ENCODE measurements around the gene MBP.
A peak's percentile ranks its signal among the peaks of the same experiment; 100 is the strongest.

Gene MBP

DNA sequence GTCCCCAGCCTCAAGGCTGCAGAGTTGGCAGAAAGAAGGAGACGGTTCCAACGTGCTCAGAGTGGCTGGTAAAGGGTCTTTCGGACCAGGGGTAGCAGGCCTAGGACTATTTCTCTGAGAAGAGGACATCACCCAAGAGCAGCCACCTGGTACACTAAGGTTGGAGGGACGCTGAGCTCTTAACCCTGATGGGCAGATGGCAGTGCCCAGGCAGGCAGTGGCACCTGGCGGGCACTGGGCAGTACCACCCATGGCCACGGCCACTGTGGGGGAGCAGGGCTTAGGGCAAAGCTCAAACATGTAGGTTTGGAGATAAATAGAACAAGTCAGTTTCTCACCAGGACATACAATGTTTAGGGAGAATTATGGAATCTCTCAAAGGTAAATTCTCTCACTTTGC lies 53.5 kb downstream of the MBP start:
- FAIRE-seq = no peak

DNA sequence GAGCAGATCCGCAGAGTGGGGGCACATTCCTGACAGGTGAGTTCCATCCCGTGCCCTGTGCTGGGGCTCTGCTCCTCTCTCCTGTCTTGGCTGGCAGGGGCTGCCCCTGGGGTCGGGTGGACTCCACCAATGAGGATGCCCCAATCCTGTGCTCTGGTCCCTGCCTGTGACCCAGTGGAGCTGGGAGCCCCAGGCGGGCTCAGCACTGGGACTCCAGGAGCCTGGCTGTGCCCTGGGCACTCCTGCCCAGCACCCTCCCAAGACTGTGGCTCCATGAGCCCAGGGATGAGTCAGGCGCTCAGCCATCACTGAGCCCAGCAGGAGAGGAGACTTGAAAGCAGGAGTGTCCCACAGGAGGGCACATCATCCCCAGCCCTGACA lies 53.9 kb downstream of the MBP start:
- FAIRE-seq = no peak

DNA sequence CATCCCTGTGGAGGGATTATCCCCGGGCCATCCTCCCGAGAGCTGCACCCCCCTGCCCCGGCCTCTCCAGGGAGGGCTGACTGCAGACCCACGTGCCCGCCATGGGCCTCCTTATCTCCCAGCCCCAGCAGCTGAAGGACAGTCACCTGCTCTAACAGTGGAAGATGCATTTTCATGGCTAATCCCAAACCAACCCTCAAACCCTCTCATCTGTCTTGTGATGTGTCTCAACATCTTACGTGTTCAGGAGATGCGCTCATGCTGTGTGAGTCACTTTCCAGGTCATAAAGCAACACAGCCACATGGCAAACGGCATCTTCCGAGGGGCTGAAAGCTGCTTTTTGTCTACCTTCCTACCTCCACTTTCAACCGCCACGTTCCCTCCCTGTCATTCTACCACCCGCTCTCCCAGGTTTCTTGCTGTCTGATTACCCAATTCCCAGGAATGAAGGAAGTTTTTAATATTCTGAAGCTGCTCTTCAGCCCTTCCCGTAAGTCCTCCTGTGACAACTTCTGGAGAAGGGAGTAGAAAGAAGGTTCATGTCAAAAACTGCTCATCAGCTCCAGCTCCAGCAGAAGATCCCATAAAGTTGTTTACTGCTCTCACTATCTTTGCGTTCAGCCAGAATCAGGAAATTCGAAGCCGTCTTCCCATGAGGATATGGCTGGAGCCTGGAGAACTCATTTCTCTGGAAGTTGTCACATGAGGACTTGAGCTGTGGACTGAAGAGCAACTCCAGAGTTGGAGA lies 54.5 kb downstream of the MBP start:
- no peak for FAIRE-seq

DNA sequence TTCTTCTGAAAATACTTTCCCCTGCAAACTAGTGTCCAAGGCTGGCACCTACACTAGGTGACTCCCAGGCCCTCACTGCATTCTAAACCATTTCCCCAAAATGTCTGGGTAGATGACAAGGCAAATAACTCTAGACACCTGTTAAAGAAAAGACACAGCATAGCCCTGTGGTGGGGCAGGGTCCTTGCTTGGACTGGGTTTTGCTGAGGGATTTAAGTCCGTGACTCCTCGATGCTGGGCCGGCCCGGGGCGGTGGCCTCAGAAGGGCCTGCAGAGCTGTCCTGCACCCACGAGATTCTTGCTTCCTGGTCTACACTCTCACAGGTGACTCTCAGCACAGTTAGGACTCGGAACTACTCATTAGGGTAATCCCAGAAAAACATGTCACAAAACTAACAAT lies 55.2 kb downstream of the MBP start:
- FAIRE-seq = no peak

DNA sequence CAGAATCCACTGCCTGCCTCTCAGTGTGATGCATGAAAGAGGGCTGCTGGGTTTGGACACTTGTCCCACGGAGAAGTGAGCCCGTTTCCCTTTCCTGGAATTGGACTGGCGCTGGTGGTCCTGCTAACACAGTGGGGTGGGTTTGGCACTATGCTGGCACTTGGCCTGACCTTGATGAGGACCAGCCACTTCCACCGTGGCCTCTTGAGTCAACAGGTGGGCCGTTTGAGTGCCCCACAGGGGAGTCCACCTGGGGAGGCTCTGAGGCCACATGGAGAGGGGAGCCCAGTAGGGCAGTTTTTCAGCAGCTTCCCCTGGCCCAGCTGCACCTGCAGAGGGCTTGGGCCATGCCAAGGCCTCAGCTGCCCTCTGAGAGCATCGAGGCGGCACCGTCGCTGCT lies 56.5 kb downstream of the MBP start:
- FAIRE-seq = no peak

DNA sequence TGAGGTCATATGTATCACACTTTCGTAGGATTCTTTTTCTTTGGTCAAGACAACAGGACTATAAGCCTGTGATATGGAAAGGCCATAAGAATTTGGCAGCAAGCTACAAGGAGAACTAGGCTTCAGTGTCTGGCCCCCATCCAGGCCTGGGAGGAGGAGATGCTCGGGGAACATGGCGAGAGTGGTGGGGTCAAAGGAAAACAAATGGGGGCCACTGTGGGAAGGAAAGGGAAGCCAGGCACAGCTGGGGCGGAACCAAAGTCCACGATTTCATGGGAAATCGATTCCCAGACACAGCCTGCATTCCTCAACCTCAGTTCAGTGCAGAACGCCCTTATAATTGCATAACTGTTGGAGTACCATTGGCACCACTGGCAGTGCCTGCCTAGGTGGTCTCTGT lies 58.2 kb downstream of the MBP start:
- no peak for FAIRE-seq

DNA sequence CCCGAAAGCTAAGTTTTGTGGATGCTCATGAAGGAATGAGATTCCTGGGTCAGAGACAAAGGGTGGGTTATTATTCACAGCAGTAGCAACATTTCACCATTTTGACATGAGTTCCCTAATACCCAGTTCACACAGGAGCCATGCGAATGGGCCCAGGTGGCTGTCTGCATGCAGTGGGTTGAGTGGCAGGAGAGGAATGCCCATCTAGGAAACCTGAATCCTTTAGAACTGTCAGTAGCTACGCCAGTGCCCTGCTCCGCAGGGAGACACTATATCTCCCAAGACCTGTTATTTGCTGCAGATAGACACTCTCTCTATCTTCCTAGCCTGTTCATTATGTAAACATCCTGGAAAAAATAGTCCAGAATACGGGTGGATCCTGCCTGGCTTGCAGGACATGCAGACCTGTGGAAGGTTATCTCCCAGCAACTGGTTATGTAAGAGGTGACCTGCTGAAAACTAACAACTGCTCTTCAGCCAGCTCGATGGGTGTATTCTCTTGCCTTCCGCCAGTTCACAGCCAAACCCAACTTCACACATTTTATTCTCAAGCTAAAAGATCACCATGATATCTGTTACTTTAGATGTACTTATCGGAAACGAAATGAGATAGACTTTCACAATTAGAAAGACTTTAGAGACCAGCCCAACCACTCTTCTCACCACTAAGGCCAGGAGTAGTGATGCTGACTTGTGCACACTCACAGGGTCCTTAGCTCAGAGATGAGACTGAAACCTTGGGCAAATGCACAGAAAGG lies 59.1 kb downstream of the MBP start:
- no peak for FAIRE-seq

DNA sequence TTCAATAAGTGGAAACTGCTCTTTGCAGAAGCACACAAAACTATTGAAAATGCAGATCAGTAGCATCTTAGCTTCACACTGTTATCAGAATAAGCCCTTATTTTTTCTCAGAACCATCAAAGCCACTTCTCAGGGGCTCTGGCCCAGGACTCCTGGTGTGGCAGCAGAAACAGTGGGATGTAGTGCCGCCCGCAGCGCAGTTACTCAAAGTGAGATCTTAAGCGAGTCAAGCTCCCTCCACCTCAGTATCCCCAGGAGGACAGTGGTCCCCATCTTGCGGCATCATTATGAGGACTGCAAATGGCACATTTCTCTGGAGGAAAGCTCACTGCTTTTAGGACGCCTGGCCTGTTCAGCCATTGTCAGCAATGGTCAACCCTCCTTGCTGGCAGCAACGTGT lies 60.0 kb downstream of the MBP start:
- no peak for FAIRE-seq

DNA sequence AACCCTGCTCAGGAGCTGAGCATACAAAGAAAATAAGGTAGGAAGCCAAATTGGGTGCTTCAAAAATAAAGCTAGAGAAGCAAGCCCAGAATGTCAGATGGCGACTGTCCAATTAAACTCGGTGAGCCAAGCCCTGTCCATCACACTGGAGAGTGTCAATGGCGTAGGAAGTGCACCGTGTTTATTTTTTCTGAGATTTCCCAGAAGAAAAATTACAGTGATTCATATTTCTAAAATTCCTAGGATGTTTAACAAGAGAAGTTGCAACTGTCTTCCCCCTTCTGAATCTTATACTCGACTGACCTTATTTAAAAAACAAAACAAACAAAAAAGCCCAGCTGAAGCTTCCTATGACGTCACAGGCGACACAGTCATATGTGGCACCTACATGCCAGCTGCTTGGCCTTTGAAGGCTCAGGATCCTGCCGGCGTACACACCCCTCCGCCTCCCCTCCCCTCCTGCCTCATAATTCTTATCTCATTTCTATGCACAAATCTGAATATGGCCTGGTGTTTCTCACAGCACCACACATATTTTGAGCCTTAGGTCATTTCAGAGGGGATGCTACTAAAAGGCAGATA lies 60.8 kb downstream of the MBP start:
- FAIRE-seq = no peak

DNA sequence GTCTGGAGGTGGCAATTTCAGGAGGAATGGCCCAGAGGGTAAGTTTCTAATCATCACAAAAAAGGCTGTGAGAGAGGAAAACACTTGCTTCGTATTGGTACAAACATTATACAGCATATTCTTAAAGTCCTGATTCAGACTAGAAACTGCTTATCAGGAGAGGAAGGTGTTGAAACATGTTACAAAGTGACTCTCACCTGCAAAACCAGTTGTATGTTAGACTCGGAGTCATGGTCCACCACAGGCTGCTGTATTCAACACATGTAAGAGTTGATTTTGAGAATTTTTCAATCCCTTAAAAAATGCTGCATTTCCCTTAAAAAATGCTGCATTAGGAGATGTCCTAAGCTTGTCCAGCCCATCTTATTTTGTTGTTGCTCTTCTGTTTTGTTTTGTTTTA lies 61.5 kb downstream of the MBP start:
- FAIRE-seq = no peak

DNA sequence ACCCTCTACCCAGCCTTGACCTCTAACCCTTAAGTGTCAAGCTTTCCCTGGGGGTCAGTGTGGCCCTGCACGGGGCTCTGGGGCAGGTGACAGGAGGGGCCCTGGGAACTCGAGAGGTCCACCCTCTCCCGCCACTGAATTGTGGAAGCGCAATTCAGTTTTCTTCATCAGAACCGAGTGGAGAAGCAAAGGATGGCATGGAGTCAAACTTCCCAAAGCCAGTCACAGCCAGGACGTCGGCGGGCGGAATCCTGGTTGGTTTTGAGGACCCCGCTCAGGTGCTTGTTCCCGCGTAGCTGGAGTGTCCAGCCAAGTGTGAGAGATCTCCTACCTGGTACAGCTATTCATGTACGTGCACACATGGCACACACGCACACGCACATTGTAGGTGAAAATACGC lies 62.0 kb downstream of the MBP start:
- FAIRE-seq = no peak

DNA sequence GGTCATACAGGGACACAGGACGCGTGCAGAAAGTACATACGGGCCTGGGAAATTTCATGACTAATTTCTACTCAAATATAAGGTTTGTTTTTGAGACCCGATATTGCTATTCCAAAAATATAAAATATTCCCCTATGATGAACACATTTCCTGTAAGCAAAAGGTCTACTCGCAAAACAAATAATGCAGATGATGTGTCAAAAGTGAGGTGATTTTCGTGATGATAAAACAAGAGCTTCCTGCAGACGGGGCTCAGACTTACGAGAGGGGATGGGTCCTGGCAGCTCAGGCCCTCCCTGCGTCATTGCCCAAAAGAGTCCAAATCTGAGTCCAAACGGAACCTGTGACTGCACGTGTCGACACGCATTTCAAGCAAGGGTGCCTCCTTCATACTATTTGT lies 62.7 kb downstream of the MBP start:
- FAIRE-seq = no peak

DNA sequence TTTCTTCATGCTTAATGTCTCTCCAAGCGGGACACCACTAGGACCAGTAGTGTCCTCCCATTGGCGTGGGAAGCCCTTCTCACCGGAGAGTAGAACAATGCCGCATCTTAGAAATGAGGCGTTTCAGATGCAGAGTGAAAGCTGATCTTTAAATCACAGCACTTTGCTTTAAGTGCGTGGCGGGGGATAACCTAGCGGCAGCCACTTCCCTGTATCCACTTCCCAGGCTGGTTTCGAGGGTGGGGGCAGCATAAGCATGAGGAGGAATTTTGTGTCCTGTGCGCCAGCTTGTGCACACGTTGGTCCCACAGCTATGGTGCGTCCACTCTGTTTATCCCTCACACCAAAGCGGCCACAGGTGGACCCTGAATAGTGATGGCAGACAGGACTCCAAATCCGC lies 63.1 kb downstream of the MBP start:
- FAIRE-seq = no peak

DNA sequence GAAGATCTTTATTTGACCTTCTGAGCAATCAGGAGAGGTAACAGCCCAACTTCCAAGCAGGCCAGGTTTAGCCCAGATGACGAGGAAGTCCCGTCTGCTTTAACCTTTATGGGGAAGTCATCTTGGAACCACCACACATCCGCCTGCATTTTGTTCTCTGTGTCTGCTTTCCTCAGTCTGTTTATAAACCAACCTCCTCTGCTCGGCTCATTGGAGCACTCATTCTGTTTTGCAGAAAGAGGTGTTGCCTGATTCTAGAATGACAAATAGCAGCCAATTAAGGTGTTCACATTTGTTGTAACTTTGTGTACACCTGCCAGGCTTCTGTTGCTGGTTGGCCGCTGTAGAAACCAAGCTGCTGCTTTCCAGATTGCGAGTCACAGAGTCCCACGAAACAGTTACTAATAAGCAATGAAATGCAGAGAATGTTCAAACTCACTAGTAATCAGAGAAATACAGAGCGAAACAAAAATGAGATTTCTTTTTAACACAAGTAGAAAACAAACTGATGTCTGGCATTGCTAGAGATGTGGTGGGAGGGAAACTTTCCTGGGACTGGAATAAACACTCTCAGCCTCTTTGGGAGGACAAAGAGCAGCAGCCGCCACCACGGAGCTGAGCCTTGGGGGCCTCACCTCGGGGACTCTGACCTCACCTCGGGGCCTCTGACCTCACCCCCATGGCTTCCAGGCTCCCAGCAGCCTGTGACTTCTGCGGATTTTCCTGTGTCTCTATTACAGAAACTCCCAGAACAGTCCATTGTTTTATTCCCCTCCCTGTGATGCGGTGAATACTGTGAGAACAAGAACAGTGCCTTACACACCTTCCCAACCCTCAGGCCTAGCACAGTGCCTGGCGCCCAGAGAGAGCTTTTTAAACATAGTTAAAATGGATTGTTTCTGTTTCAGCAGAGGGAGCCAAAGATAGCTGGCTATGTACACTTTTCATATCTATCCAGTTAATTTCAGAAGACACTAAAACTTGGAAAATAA lies 64.0 kb downstream of the MBP start:
- no peak for FAIRE-seq

DNA sequence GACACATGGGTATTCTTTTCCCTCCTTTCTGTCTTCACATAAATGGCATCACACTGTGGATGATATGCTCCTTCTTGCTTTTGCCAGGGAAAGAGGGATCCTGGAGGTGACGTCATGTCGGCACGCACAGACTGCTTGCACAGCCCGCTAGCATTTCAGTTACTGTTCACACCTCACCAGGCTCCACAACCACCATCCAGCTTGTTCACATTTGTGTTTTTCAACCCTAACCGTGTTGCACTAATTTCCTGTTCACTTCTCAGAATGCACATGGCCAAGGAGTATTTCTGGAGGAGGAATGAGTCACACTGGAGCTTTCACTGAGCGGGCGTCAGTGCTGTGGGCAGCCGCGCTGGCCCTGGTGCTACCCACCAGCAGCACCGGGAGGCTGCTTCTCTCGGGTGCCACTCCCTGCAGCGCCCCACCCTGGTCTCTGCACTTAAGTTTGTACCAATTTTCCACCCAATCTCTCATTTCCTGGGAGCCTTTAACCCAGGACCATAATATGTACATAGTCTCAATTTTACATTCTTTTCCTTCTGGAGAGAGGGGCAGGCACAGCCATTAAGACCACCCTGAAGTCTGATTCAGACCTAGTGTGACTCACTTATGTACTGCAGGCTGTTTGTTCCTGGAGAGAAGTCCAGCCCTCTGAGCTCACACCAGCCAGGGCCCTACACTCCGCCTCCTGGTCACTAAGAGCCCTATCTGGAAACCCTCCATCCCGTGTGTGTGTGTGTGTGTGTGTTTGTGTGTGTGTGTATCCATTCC lies 65.1 kb downstream of the MBP start:
- no peak for FAIRE-seq

DNA sequence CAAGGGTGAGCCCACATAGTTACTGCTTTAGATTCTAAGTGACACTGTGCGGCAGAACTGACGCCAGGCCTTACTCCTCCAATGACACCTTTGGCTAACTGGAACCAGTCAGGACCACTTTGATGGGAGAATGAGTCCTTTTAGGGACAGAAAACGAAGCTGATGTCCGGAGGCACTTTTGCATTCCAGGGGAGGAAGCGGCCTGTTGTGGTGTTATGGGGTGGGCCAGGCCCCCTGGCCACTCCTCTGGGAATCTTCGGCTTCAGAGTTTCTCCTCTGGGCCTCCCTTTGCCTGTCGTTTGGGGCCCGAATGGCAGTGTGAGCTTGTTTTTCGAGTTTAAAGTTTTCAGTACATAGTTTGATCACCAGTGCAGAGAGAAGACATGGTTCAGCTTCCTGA lies 65.9 kb downstream of the MBP start:
- FAIRE-seq = no peak

DNA sequence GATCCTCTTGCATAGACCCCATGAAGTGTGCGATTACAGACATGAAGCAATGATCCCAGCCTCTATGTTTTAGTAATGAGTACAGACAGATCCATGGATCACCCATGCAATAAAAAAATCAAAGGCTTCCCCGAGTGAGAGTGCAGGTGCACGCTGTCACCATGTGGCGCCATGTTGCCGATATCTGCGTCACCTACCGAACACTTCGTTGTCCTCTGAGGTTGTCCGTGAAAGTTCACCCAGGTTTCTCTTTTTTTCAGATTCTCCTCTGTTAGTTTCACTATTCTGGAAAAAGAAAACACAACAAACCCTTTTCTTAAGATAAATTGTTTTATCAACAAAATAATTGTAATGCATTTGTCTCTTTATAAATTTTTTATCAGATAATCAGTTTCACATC lies 66.5 kb downstream of the MBP start:
- FAIRE-seq = no peak

DNA sequence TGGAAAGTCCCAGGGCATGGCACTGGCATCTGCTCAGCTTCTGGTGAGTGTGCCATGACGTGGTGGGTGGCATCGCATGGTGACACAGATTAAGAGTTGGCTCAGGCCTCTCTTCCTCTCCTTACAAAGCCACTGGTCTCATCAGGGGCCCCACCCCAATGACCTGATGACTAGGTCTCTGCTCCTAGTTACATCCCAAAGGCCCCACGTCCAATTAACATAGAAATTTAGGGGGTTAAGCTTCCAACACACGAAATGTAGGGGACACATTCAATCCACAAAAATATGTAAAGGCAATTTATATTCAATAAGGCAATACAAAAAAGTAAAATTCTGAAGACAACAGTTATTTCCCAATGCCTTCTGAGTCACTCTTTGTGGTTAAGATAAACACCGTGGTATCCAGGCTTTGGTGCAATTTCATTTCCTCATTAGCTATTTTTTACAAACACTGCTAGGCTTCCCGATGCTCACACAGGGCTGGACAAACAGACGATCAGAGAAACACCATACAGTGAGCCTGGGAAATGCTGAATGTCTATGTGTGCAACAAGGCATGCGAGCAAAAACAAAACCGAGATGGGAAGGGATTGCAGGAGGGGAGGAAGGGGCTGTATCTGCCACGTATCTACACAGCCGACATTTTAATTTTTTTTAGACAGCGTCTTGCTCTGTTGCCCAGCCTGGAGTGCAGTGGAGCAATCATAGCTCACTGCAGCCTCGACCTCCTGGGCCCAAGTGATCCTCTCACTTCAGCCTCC lies 67.2 kb downstream of the MBP start:
- peak; percentile 31 for FAIRE-seq

DNA sequence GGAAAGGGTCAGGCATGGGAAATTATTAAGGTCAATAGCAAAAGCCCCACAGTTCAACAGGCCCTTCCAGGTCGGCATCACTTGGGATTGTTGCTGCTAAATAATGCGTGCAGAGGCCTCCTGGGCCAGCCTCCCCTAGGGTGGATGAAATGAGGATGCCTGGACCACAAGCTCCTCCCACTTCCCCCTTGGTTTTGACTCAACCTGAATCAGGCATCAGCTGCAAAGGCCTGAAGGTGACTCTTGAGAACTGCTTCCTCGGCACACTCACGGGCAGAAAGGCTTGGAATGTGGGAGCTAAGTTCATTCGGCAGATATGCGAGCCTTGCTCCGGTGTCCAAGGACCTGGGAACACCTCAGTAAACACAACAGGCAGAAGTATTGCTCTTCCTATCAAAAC lies 69.3 kb downstream of the MBP start:
- FAIRE-seq = no peak

DNA sequence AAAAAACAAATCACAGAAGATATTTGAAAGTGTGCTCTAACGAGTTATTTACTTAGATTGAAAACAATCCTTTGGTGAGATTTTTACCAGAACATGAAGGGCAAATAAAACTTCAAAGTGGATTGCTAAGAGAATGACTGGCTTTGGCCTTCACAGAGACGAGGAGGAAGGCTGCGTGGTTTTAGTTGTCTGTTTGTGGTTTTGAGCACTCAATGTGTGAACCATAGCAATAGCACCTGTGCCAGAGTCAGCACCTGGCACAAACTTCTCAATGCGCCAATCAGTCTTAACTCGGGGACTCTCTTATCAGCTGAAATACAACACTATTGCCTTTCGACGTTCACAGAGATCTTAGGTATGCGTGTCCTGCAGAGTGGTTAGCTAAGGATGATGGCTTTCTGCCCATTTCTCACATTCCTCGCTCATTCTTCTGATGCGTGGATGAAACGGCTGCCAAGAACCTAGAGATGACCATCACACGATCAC lies 70.0 kb downstream of the MBP start:
- FAIRE-seq = no peak

DNA sequence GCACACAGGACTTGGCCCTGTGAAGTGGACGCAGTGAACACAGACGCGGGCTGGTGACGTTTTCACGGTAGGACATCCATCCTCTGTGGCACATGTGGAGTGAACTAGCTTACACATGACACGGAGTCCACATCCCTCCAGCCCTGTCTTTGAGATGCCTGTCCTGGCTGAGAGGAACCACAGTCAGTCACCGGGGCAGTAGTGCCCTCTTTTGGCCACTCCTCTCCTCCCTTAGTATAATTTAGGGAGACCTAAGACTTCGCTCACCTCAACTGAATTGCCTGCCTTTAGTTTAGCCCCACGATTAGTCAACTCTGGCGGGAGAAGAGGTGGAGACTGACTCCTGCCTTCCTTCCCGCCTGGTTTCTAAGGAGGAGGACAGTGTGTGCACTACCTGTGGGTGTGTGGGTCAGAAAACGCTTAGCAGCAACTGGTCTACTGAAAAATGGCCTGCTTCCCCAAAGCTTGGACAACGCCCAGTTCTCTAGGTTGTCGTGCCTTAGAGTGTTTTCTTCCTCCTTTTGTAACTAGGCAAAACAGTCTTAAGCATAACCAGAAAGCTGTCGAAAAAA lies 70.6 kb downstream of the MBP start:
- no peak for FAIRE-seq
